ENCODE measurements around the gene PLXDC2. TPM values are rescaled to one million over a fixed set of nuclear protein-coding genes. Genes with fewer than 3 reads are reported as not detected.

PLXDC2 gene
- total RNA-seq, 1 donor from 2014 or later, result 79.2 TPM

GRCh38 chr10:19941206-19941880, 125.1 kb downstream of the PLXDC2 start:
- H3K36me3 Mint-ChIP-seq, result peaks cover 17% of the 10 kb centered on the region
- no peak overlapping the region for H3K27ac Mint-ChIP-seq
- no peaks in the 10 kb centered on the region for H3K27me3 Mint-ChIP-seq
- H3K9me3 Mint-ChIP-seq, result peaks cover 7% of the 10 kb centered on the region
- H3K4me1 Mint-ChIP-seq (ENCODE audit: unreplicated experiment), result peaks cover 12% of the 10 kb centered on the region
- no peak for TF ChIP-seq CTCF (conservative IDR thresholded peaks at IDR 0.05)
- no peak for DNase-seq (ENCODE audit: extremely low spot score, unreplicated experiment)
- H3K4me3 Mint-ChIP-seq, result no peak overlapping the region

DNA sequence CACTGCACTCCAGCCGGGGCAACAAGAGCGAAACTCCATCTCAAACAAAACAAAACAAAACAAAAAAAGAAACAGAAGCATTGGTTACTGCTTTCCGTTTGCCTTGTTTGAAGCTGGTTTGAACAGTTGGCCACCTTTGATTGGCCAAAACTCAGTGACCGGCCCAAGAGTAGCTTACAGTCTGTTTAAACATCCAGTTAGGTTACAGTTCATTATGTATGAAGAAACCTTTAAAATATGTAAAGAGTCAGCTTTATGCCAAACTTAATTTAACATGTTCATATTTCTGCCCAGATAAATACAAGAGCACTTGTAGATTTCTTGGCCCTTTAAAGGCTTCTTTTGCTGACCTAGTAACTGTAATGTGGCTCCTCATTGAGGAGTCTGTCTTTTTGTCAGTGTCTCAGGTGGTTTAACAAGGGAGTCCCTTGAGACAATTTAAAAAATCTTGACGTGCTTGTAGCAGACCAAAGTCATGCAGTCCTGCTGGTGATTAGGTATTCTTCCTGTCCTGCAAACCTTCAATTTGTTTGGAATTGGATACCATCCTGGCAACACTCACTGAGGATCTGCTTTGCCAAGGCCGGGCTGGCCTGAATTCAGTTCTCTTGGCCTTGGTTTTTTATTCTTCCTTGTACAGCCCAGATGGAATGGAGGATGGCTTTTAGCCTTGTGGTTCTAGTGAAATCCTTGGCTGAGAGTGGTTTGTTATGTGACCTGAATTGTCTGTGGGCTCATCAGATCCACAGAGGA, 128.9 kb downstream of the PLXDC2 start:
- Mint-ChIP-seq H3K27ac (no peak overlapping the region), H3K27me3 (no peaks in the 10 kb centered on the region), H3K4me1 (ENCODE audit: unreplicated experiment) (peaks cover 17% of the 10 kb centered on the region), H3K36me3 (peaks cover 11% of the 10 kb centered on the region), H3K4me3 (no peak overlapping the region), H3K9me3 (peaks cover 7% of the 10 kb centered on the region)
- no peak for DNase-seq (ENCODE audit: extremely low spot score, unreplicated experiment)
- no peak for TF ChIP-seq CTCF (conservative IDR thresholded peaks at IDR 0.05)

DNA sequence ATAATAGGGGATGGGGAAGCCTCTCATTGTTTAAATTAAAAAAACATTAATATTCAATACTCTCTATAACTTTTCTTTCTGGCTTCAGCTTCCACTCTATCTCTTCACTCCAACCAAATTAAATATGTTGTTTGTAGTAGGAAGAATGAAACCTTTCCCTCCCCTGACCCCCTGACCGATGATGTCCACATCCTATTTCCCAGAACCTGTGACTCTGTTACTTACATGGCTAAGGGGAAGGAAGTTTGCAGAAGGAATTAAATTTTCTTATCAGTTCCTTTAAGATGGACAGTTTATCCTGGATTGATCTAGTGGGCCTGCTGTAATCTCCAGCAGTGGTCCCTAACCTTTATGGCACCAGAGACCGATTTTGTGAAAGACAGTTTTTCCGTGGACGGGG, 130.0 kb downstream of the PLXDC2 start:
- Mint-ChIP-seq H3K9me3 (peaks cover 7% of the 10 kb centered on the region), H3K4me3 (no peak overlapping the region), H3K36me3 (peaks cover 19% of the 10 kb centered on the region), H3K27me3 (no peaks in the 10 kb centered on the region), H3K4me1 (ENCODE audit: unreplicated experiment) (peaks cover 15% of the 10 kb centered on the region), H3K27ac (no peak overlapping the region)
- TF ChIP-seq CTCF (conservative IDR thresholded peaks at IDR 0.05), result no peak
- DNase-seq (ENCODE audit: extremely low spot score, unreplicated experiment), result no peak

DNA sequence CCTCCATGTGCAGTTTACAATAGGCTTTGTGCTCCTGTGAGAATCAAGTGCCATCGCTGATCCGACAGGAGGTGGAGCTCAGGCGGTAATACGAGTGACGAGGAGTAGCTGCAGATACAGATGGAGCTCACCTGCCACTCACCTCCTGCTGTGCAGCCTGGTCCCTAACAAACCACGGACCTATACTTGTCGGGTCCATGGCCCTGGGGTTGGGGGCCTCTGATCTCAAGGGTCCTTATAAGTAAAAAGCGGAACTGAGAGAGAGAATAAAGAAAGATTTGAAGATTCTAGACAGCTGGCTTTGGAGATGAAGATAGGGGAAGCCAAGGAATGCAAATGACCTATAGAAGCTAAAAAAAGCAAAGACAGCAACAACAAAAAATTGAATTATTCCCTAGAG, 130.6 kb downstream of the PLXDC2 start:
- H3K4me3 Mint-ChIP-seq, result no peak overlapping the region
- peaks cover 13% of the 10 kb centered on the region for H3K4me1 Mint-ChIP-seq (ENCODE audit: unreplicated experiment)
- DNase-seq (ENCODE audit: extremely low spot score, unreplicated experiment), result no peak
- peaks cover 22% of the 10 kb centered on the region for H3K36me3 Mint-ChIP-seq
- H3K9me3 Mint-ChIP-seq, result peaks cover 7% of the 10 kb centered on the region
- no peak overlapping the region for H3K27ac Mint-ChIP-seq
- no peaks in the 10 kb centered on the region for H3K27me3 Mint-ChIP-seq
- TF ChIP-seq CTCF (conservative IDR thresholded peaks at IDR 0.05), result no peak

- Mint-ChIP-seq H3K27ac (no peak overlapping the region), H3K9me3 (peaks cover 7% of the 10 kb centered on the region), H3K4me3 (no peak overlapping the region), H3K4me1 (ENCODE audit: unreplicated experiment) (peaks cover 14% of the 10 kb centered on the region), H3K36me3 (peaks cover 22% of the 10 kb centered on the region), H3K27me3 (no peaks in the 10 kb centered on the region)
- no peak for TF ChIP-seq CTCF (conservative IDR thresholded peaks at IDR 0.05)
- no peak for DNase-seq (ENCODE audit: extremely low spot score, unreplicated experiment)
Observed at GRCh38 chr10:19947215-19947614, 131.0 kb downstream of the PLXDC2 start.
